Measurements from ENCODE around the gene STX2. TPM values are rescaled to one million over a fixed set of nuclear protein-coding genes. Genes with fewer than 3 reads are reported as not detected.

STX2 gene
- total and polyA plus RNA-seq, 3 donors from 2014 or later: 27.3 to 39.5 (median 33.5) TPM

DNA sequence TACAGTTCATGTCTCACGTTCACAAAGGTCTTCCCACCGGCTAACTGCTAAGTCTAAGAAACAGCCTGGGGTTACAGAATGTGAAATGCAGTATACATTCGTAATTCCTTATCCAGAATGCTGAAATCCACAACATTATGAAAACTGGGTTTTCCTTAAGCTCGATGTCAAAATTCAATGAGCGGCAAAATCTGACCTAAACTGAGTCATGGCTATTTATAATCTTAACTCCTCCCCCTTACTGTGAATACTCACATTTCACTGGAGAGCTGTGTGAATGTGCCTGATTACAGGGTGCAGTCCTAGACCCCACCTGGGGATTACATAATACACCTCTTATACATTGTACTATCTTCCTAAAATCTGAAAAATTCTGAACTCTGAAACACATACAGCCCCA, 35.3 kb downstream of the STX2 start:
- Histone ChIP-seq H3K27me3 (no peaks in the 10 kb centered on the region), H3K4me1 (no peaks in the 10 kb centered on the region), H3K36me3 (ENCODE audit: low read depth, missing control alignments) (no peaks in the 10 kb centered on the region), H3K9me3 (no peaks in the 10 kb centered on the region), H3K4me3 (no peak overlapping the region), H3K27ac (no peak overlapping the region)
- intact Hi-C loops (cut with DNase I; ENCODE audit: low total_unique reads): no loop called here
- WGBS, 2 donors: 76 to 84% methylated on average over 5 of the region's 5 CpGs
- TF ChIP-seq CTCF (IDR thresholded peaks at IDR 0.05) (no peak), POLR2A (IDR thresholded peaks at IDR 0.05) (no peak)
- no peak for DNase-seq

DNA sequence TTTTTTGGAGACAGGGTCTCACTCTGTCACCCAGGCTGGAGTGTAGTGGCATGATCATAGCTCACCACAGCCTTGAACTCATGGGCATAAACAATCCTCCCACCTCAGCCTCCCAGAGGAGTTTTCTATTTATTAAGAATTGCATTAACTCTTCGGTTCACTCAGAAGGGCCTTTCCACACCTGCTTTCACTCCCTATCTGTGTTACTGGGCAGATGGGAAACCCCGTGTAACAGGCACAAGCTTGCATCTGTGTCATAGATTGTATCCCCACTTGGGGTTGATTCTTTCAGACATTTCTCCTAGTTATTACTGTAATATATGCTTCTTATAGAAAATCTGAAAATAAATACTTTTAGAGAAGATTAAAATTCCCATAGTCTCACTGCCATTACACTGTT, 38.7 kb downstream of the STX2 start:
- intact Hi-C loops (cut with DNase I; ENCODE audit: low total_unique reads): no loop called here
- Histone ChIP-seq H3K9me3 (no peaks in the 10 kb centered on the region), H3K4me1 (no peaks in the 10 kb centered on the region), H3K36me3 (ENCODE audit: low read depth, missing control alignments) (no peaks in the 10 kb centered on the region), H3K27me3 (no peaks in the 10 kb centered on the region), H3K27ac (no peak overlapping the region), H3K4me3 (no peak overlapping the region)
- WGBS, 2 donors: 74 to 93% methylated on average over 2 of the region's 2 CpGs
- no peak for DNase-seq
- TF ChIP-seq POLR2A (IDR thresholded peaks at IDR 0.05) (no peak), CTCF (IDR thresholded peaks at IDR 0.05) (no peak)

DNA sequence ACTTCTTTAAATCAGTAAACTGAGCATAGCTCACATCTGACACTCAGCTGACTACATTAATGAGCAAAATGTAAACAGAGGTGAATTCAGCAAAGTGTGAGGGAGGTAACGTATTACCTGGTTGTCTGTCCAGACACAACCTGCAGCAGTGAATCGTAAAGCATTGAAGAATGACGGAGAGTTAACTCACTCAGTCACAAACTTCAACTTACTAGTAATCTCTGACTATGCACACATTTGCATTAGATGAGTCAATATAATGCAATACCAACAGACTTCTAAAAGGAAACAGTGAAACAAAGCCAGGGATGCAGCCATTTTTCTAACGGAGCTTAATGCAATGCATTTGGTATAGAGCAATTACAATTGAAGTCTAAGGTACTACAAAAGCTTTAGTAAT, 40.0 kb downstream of the STX2 start:
- Histone ChIP-seq H3K27ac (no peak overlapping the region), H3K4me3 (no peak overlapping the region), H3K4me1 (no peaks in the 10 kb centered on the region), H3K9me3 (no peaks in the 10 kb centered on the region), H3K27me3 (no peaks in the 10 kb centered on the region), H3K36me3 (ENCODE audit: low read depth, missing control alignments) (no peaks in the 10 kb centered on the region)
- 87 to 92% methylated on average over 4 of the region's 4 CpGs for WGBS, 2 donors
- no peak for TF ChIP-seq CTCF (IDR thresholded peaks at IDR 0.05)
- TF ChIP-seq POLR2A (IDR thresholded peaks at IDR 0.05): no peak
- DNase-seq: no peak
- intact Hi-C loops (cut with DNase I; ENCODE audit: low total_unique reads): no loop called here

GRCh38 chr12:130796985-130797686, 41.9 kb downstream of the STX2 start:
- no peaks in the 10 kb centered on the region for H3K36me3 ChIP-seq (ENCODE audit: low read depth, missing control alignments)
- 81 to 88% methylated on average over 19 of the region's 19 CpGs for WGBS, 2 donors

More at GRCh38 chr12:130796985-130797686, 41.9 kb downstream of the STX2 start:
- H3K4me1 ChIP-seq: no peaks in the 10 kb centered on the region
- no peak overlapping the region for H3K4me3 ChIP-seq
- no peak for TF ChIP-seq POLR2A (IDR thresholded peaks at IDR 0.05)
- no peak for TF ChIP-seq CTCF (IDR thresholded peaks at IDR 0.05)
- H3K9me3 ChIP-seq: no peaks in the 10 kb centered on the region
- no peaks in the 10 kb centered on the region for H3K27me3 ChIP-seq
- DNase-seq: no peak
- intact Hi-C loops (cut with DNase I; ENCODE audit: low total_unique reads): no loop called here
- no peak overlapping the region for H3K27ac ChIP-seq

Measured in testis (tissue), 3 donors.